RPMI7951 (cell line): ENCODE results near the gene ARNT2. TPM values are rescaled to one million over a fixed set of nuclear protein-coding genes. Genes with fewer than 3 reads are reported as not detected.
A peak's percentile ranks its signal among the peaks of the same experiment; 100 is the strongest.

Experiments
- DNase-seq: peaks from one replicate; pipeline ENCODE4 v3.0.0-alpha.2; 2012; ENCODE audit warnings: low read depth
- total RNA-seq: library from RNA; depleted of rRNA; stranded (reverse); fragments of >200 nt; shearing (Covaris generic); gene quantifications from 2 replicates; pipeline ENCODE4 v1.2.3, GENCODE V29; 2014

The ARNT2 gene
- total RNA-seq, 1 experiment from 2014 or later: 2.3 TPM

DNA sequence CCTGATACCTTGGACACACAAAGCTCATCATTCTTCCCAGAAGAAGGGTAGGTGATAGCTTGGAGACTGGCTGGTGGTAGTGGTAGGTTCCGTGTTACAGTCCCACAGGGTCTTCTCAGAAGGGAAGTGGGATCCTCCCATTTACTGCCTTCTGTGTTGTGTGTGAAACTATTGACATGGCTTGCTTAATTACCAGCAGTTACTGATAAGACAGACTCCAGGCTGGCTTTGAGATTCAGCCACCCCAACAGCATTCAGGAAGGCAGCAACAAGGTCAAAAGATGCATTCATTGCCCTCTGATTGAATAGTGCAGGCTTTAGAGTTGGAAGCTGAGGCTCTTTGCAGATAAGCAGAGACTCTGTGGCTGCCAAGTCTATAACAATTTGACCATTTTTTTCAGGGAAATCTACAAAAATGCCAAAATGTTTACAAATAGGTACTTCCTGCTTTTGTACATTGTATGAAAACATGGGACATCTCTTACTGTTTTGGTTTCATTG, 7.7 kb downstream of the ARNT2 start:
- DNase-seq: no peak

GRCh38 chr15:80414546-80415357, 10.6 kb downstream of the ARNT2 start:
- no peak for DNase-seq

DNA sequence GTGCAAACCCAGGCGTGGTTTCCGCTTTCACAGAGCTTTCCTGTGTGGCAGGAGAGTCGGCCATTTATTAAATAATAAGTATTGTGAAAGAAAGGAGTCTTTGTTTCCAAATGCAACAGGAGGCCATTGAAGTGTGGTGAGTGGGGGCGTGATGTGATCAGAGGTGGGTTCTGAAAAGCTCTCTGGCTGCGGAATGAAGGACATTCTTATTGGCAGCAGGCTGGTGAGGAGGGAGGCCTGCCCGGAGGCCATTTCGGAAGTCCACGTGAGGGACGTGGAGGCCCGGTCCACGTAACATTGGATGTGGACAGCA, 11.1 kb downstream of the ARNT2 start:
- no peak for DNase-seq

DNA sequence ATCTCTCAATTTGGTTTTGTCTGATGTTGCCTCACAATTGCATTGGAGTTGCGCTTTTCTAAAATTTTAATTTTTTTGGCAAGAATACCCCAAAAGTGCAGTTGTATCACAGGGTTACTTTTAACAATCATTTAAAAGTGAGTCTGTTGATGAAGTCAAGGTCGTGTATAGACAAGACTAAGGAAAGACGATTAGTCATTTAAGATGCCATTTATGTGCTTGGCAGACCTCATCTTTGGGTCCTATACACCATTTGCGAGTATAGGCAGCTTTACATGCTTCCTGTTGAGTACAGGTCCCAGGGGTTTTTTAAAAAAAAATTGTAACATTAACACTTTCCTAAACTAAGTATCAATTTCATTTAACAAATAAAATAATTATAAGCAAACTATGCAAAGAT, 12.5 kb downstream of the ARNT2 start:
- DNase-seq: no peak

- DNase-seq: peak; percentile 61
Measured at GRCh38 chr15:80418892-80419537, 14.8 kb downstream of the ARNT2 start.

- peak; percentile 15 for DNase-seq
Measured at GRCh38 chr15:80419546-80419945, 15.4 kb downstream of the ARNT2 start.

GRCh38 chr15:80420658-80421057, 16.5 kb downstream of the ARNT2 start:
- DNase-seq: no peak

DNA sequence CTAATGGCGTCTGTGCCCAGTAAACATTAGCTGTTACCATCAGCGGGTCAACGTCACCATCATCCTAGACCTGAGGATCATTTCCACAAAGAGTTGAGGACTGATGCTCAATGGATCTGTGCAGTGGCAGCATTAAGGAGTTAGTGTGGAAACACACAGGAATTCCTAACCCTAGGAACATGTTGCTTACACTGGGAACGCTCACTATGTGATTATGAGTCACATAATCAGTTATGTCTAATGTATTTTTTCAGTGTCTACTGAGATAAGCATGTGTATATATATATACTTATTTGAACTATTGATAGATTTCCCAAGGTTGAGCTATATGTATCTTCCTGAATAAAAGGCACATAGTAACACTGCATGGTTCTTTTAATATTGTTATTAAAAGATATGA, 19.0 kb downstream of the ARNT2 start:
- DNase-seq: no peak

GRCh38 chr15:80424381-80424780, 20.2 kb downstream of the ARNT2 start:
- DNase-seq: no peak

DNA sequence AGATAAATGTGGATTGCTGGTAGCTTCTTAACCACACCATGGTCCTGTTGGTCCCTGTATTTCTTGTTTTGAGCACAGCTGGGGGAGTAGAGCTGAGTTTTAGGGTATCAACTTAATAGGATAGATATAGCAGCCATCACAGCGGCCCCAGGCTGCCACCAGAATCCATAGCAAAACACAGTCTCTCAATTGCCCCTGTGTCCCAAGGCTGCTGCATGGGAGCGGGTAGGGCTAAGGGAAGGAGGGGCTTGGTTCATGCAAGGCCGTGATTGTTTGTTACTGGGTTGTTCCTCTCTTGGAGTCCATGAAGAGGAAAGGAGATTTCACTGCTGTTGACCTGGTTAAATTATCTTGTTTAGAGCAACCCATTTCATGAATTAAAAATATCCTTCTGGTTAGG, 22.1 kb downstream of the ARNT2 start:
- DNase-seq: no peak

DNA sequence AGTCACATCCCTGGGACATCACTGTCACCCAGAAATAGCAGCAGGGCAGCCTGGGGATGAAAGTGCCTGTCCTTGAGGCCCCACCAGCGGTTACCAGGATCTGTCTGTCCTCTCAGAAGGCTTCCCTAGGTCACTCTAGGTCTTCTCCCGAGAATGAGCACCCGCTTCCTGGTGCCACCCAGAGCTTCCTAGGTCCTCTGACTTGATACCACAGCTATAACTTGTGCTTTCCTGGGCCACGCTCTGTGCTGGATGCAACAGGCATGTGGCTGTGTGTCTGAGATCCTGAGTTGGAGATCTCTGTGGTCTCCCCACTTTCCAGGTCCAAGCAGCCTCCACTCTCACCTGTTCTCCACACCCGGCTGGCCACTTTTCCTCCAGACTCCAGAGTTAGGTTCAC, 25.8 kb downstream of the ARNT2 start:
- DNase-seq: no peak

GRCh38 chr15:80431635-80432344, 27.6 kb downstream of the ARNT2 start:
- no peak for DNase-seq

DNA sequence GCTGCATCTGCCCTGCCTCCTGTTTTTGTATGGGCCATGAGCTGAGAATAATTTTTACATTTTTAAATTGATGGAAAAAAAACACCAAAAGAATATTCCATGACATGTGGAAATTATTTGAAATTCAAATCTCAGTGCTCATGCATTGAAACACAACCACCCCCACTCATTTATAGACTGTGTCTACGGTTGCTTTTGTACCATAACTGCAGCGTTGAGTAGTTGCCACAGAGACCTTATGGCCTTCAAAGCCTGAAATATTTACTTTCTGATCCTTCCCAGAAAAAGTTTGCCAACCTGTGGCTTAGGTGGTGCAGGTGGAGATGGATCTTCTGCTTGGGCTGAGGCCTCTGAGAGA, 28.1 kb downstream of the ARNT2 start:
- no peak for DNase-seq

- DNase-seq: no peak
Measured at GRCh38 chr15:80433836-80434235, 29.7 kb downstream of the ARNT2 start.

DNA sequence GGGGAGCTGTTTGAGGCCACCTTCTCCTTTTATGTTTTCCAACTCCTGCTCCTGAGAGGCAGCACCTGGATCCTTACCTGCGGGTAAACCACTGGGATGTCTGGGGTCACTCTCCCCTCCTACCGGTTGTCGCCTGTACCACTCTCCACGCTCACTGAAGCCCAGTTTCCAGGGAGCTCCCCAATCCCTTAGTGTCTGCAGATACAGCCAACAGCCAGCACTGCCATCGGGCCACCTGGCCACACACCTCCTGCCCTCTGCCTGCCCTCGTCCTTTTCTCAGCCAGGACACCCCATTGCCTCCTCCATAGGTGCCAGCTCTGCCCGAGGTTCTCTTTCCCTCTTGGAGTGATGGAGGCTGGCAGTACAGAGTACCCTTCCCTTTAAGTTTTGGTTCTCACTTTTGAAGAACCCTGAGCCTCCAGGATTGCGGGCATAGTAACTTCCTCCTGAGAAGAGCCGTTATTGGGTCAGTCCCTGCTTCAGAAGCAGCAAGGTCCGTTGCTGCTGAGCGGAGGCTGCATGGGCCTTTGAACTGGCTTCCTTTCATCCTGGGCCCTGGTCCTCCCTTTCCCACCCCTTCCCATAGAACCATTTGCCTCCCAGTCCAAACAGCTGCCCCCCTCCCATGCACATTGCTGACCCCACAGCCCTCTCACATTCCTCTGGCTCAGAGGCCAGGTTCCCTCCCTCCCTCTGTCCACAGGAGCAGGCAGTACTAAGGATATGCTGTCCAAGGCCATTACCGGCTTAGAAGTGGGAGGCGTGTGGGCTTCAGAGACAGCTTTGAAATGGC, 30.9 kb downstream of the ARNT2 start:
- no peak for DNase-seq

DNA sequence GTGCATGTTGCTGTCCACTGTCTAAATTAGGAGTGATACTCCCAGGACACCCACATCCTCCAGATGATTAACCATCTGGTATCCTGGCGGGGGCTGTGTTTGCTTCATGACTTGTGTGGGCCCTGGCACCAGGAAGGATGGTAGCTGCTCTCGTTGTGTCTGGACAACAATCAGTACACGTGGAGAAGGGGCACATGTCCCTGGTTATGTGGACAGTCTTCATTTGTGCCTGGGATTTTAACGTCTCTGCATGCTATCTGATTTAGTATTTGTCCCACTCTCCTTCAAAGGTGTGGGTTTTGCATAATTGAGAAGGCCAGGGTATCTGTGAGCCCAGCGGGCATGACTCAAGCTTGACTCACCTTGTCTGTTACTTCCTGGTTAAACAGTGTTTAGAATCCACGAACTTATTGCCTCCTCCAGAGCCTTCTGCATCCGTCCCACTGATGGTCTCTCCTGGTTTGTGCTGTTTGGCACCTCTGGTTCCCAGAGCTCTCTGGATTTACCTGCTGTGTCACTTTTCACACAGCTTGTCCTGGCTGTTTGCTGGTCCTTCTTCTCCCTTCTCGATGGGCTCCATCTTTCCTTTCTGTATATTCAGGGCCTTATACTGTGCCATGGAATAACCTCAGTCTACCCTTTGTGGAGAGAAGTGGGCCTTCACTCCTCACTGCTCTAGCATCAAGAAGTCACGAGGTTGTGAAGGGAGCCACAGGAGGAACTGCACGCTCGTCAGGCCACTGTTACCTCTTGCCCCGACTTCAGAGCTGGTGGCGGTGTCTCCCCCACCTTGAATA, 32.5 kb downstream of the ARNT2 start:
- DNase-seq: peak; percentile 71

DNA sequence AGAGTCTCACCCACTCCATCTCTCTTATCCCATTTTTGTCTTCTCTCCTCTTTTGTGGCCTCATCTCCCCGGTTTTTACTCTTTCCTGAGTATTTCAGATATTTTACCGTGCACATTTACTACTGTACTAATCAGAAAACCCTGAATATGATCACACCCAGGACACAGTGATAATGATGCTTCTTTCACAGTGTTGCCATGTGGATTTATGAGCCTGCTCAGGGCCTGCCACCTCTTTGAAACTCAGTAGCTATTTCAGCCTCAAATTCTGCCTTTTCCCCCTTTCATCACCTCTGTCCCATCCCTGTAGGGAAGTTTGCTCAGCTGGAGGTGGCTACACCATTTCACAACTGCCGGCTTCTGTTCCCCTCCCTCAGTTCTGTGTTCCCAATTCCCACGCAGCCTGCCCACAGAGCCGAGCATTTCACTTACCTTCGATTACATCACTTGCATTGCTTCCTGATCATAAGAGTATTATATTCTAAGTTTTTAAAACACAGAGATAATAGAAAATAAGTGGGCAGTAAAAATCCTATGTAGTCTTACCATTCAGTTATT, 33.2 kb downstream of the ARNT2 start:
- DNase-seq: no peak

- DNase-seq: no peak
Measured at GRCh38 chr15:80439140-80439539, 35.0 kb downstream of the ARNT2 start.

GRCh38 chr15:80440024-80440423, 35.8 kb downstream of the ARNT2 start:
- no peak for DNase-seq

GRCh38 chr15:80441041-80441440, 36.9 kb downstream of the ARNT2 start:
- DNase-seq: no peak

DNA sequence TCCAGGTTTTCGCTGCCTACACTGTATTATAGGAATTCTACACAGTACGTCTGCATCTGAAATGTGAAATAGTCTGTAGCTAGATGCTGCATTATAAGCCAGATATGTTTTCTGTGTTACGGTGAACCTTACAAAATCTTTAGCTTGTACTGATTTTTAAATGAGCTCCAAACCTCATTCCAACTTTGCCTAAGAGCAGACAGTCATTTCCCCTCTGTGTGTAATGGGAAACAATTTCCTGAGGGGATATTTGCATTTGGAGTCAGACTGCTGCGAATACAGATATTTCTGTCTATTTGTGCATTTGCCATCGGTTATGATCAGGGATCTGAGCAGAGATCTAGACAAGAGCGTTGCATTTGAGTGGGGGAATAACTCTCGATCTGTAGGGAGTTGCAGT, 37.5 kb downstream of the ARNT2 start:
- DNase-seq: no peak
